Peyer's patch (tissue), 4 donors: ENCODE results near the gene EPS8.

Experiments
- CTCF ChIP-seq, 6 experiments: fragments of 450-650 bp in 4 of 6; fragments of 200-600 bp in 2 of 6; sonication (generic) in 1 of 6; IDR thresholded peaks; one replicate each; pipeline ENCODE4 v1.5.1; 2017 to 2019; ENCODE audit warnings: antibody characterized with exemption in 6 of 6, mild to moderate bottlenecking in 3 of 6, moderate library complexity in 1 of 6
- POLR2A ChIP-seq, 2 donors: fragments of 450-650 bp; IDR thresholded peaks; one replicate each; pipeline ENCODE4 v1.5.1; 2017; ENCODE audit warnings: antibody characterized with exemption in 2 of 2, mild to moderate bottlenecking in 2 of 2, moderate library complexity in 2 of 2

GRCh38 chr12:15756822-15757221 lies 32.4 kb downstream of the EPS8 start:
- TF ChIP-seq CTCF (IDR thresholded peaks at IDR 0.05) (no peak), POLR2A (IDR thresholded peaks at IDR 0.05) (no peak)
